Measurements from ENCODE around the gene SPOCK1.

GRCh38 chr5:137275083-137275482 is 224.0 kb downstream of the SPOCK1 start:
- TF ChIP-seq CTCF (IDR thresholded peaks at IDR 0.05; ENCODE audit: poor library complexity) (no peak), EZH2phosphoT487 (IDR thresholded peaks at IDR 0.05; ENCODE audit: low read depth, severe bottlenecking, unreplicated experiment) (no peak)

All from hepatocyte (in vitro differentiated cells).